ENCODE data around the gene FBLN7.
"Not testable (repeated sequence)": the region's sequence is repeated elsewhere in the genome, so short reads cannot be mapped to it uniquely, and the experiment has no call there.

FBLN7 gene

GRCh38 chr2:112187805-112188596, 49.8 kb downstream of the FBLN7 start:
- DNase-seq, result peak; percentile 2

DNA sequence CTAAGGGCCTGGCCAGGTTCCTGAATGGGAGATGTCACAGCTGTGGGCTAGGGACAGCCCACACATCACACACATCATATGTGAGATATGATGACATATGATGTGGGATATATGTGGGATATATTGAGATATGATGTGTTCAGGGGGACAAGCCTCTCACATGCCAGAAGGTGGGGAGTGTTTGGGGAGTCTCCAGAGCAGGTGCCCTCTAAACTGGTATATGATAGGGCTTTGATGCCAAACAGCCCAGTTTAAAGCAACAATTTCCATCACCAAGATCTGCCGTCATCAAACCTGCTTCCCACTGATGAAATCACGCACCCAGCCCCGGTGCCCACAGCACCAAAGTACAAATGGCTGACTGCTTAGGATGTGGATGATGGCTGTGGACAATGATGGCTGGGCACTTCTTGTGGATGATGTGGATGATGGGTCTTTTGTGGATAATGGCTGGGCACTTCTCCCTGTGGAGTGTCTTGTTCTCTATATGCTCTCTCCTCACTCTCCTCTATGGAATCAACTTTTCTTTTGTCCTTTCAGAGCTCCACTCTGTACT, 50.9 kb downstream of the FBLN7 start:
- no peak for DNase-seq

DNA sequence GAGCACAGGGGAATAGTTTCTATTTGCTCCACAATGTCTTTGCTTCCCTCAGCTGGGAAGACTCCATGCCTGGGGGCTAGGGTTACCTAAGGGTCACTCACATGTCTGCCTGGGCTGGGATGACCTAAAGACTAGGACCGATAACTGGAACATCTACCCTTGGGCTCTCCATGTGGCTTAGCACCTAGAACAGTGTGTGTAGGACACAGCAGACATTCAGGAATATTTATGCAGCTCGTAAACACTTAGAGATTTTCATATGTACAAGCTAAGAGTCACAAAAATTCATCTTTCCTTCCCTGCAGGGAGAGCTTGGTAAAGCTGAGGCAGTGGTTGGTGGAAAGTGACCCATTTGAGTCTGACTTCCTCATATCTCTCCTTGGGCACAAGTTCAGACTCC, 55.8 kb downstream of the FBLN7 start:
- no peak for DNase-seq

GRCh38 chr2:112194482-112194881, 56.3 kb downstream of the FBLN7 start:
- DNase-seq, result no peak

GRCh38 chr2:112195167-112195766, 57.1 kb downstream of the FBLN7 start:
- DNase-seq, result no peak

DNA sequence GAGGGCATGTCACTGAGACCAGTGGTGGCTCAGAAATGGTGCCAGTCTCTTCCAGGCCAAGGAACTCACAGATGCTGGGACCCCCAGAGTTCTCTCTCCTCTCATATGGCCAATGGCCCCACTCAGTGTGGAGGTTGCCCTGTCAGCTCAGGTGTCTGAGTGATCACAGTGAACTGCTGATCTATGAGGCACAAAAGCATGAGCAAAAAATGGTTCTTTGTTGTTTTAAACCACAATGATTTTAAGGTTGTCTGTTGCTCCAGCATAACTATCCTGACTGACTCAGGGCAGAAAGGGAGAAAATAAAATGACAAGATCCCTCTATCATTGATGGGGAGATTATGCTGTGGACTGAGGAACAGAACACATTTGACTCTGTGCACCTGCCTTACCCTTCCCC, 57.8 kb downstream of the FBLN7 start:
- DNase-seq, result no peak

GRCh38 chr2:112197868-112198267, 59.7 kb downstream of the FBLN7 start:
- no peak for DNase-seq

- no peak for DNase-seq
Measured at GRCh38 chr2:112198780-112199179, 60.6 kb downstream of the FBLN7 start.

GRCh38 chr2:112199188-112199587, 61.0 kb downstream of the FBLN7 start:
- no peak for DNase-seq

DNA sequence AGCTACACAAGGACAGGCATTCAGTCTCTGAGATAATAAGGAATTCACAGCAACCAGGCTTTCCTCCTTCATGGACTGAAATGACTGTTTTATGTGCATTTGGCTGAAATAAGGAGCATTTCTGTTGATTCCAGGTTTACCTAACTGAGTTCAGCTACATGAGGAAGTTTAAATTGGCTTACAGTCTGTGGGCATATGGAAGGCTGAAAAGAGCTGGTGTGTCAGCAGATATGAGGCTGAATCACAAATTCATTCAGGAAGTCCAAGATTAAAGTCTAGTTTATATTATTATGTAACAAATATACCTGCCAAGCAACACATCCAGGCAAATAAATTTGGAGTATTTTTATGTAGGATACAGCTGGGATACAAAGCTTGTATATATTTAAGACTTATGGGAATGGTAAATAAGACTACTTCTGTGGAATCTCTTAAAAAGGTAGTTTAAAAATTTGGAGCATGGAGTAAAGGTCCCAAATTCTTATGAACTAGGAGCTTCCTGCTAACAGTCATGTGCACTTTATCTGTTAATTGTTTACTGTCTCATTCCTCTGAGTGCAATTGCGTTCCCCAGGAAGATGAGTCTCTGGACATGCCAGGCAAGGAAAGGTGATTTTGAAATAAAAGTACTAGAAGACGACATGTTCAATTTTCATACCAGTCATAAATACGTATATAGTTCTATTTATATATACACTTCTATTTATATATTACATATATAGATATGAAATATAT, 63.7 kb downstream of the FBLN7 start:
- DNase-seq, result no peak

DNA sequence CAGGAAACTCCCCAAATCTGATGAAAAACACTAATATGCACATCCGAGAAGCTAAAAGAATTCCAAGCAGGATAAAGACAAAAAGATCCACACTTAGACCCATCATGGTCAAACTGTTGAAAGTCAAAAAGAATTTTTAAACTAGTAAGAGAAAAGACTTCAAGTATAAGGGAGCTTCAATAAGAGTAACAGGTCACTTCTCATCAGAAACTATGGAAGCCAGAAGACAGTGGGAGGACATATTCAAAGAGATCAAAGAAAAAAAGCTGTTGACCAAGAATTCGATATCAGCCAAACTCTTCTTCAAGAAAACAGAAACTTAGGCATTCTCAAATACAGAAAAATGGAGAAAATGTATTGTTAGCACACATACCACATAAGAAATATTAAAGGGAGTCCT, 66.2 kb downstream of the FBLN7 start:
- DNase-seq, result peak; percentile 6

DNA sequence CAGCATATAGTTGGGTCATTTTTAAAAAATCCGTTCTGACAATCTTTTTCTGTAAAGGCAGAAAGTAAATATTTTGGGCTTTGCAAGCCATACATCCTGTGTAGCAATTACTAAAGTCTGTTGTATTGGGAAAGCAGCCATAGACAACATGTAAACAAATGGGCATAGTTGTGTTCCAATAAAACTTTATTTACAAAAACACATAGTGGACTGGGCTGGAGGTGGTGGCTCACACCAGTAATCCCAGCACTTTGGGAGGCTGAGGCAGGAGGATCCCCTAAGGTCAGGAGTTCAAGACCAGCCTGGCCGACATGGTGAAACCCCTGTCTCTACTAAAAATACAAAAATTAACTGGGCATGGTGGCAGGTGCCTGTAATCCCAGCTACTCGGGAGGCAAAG, 69.7 kb downstream of the FBLN7 start:
- not testable (repeated sequence) for DNase-seq

DNA sequence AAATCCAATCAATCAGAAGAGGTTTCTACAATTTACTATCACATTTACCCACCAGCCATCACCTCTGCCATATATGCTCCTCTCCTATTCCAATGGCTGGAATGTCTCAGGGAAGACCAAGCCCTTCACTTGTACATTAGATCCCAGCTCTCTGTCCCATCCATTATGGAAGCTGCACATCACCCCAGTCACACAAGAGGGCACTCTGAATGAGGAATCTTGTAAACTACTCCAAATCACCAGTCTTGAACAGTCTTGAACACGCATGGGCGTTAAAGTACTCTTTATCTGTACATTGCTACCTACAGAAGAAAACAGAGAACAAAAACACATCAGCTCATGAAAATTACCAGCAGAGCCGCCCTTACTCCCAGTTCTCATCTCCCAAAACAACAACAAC, 78.0 kb downstream of the FBLN7 start:
- DNase-seq, result no peak

DNA sequence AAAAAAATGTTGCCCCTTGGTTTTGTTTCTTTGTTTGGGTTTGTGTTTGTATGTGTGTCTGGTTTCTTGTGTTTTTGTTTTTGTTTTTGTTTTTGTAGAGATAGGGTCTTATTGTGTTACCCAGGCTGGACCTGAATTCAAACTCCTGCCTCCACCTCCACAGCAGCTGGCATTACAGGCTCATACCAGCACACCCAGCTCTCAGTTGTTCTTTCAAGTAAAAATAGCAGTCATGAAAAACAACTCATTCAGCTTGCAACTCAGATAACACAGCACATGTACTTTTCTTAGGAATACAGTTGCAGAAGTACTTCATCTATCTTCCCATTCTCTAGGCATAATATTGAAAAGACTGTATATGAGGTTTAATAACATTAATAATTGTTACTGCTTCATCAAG, 79.7 kb downstream of the FBLN7 start:
- DNase-seq, result no peak

GRCh38 chr2:112220186-112220585, 82.0 kb downstream of the FBLN7 start:
- DNase-seq, result no peak

GRCh38 chr2:112220831-112221230, 82.6 kb downstream of the FBLN7 start:
- DNase-seq, result no peak

DNA sequence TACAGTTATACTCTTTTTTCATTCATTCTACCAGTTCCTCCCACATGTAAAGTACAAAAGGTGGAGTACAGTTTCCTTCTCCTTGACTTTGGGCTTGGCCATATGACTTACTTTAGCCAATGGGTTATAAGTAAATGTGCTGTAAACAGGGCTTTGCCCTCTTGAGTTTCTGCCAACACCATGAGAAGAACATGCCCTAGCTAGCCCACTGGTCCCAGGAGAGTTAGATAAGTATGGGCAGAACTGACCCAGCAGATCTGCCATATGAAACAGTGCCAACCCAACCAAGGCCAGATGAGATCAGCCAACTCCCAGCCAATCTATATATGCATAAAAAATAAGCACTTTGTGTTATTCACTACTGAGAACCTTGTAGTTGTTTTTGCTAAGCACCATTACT, 91.2 kb downstream of the FBLN7 start:
- peak; percentile 90 for DNase-seq

- no peak for DNase-seq
Measured at GRCh38 chr2:112230371-112230770, 92.2 kb downstream of the FBLN7 start.
